ENCODE results near the gene PIEZO2.
"Not testable (repeated sequence)": the region's sequence is repeated elsewhere in the genome, so short reads cannot be mapped to it uniquely, and the experiment has no call there.

The PIEZO2 gene

GRCh38 chr18:10679557-10680270 is 469.7 kb downstream of the PIEZO2 start:
- no peak for ATAC-seq (replicated peaks)
- H3K4me1 Mint-ChIP-seq (ENCODE audit: low read depth in 2 of 2): no peaks in the 10 kb centered on the region
- H3K9me3 Mint-ChIP-seq: no peaks in the 10 kb centered on the region
- no peak for DNase-seq
- H3K4me3 Mint-ChIP-seq: no peak overlapping the region
- no peak overlapping the region for H3K27ac Mint-ChIP-seq
- peaks cover 3% of the 10 kb centered on the region for H3K36me3 Mint-ChIP-seq (ENCODE audit: insufficient read depth)
- peaks cover 0 to 26% of the 10 kb centered on the region in 2 donors for H3K27me3 Mint-ChIP-seq

- H3K27ac Mint-ChIP-seq: no peak overlapping the region
- no peak for ATAC-seq (replicated peaks)
- H3K27me3 Mint-ChIP-seq: peaks cover 9 to 25% of the 10 kb centered on the region in 2 donors
- DNase-seq: no peak
- H3K4me3 Mint-ChIP-seq: no peak overlapping the region
- H3K4me1 Mint-ChIP-seq (ENCODE audit: low read depth in 2 of 2): peaks cover 0 to 2% of the 10 kb centered on the region in 2 donors
- no peaks in the 10 kb centered on the region for H3K36me3 Mint-ChIP-seq (ENCODE audit: insufficient read depth)
- H3K9me3 Mint-ChIP-seq: no peaks in the 10 kb centered on the region
These were observed 477.9 kb downstream of the PIEZO2 start for GRCh38 chr18:10671441-10671840.

- Mint-ChIP-seq H3K36me3 (ENCODE audit: insufficient read depth) (no peaks in the 10 kb centered on the region), H3K4me3 (no peak overlapping the region), H3K27ac (peak overlapping the region in 1 of 2 donors; percentile 76), H3K9me3 (no peaks in the 10 kb centered on the region), H3K27me3 (peaks cover 9 to 21% of the 10 kb centered on the region in 2 donors), H3K4me1 (ENCODE audit: low read depth in 2 of 2) (peaks cover 0 to 2% of the 10 kb centered on the region in 2 donors)
- DNase-seq (no peak), ATAC-seq (replicated peaks) (no peak)
These were observed 478.5 kb downstream of the PIEZO2 start for GRCh38 chr18:10670856-10671255.

- Mint-ChIP-seq H3K27me3 (peaks cover 14 to 17% of the 10 kb centered on the region in 2 donors), H3K4me3 (no peak overlapping the region), H3K36me3 (ENCODE audit: insufficient read depth) (no peaks in the 10 kb centered on the region), H3K27ac (no peak overlapping the region), H3K4me1 (ENCODE audit: low read depth in 2 of 2) (peaks cover 0 to 2% of the 10 kb centered on the region in 2 donors), H3K9me3 (no peaks in the 10 kb centered on the region)
- ATAC-seq (replicated peaks) (no peak), DNase-seq (no peak)
These were observed 479.8 kb downstream of the PIEZO2 start for GRCh38 chr18:10669441-10670100.

- H3K9me3 Mint-ChIP-seq: no peaks in the 10 kb centered on the region
- H3K4me3 Mint-ChIP-seq: no peak overlapping the region
- DNase-seq (no peak), ATAC-seq (replicated peaks) (no peak)
- peaks cover 3% of the 10 kb centered on the region for H3K36me3 Mint-ChIP-seq (ENCODE audit: insufficient read depth)
- peaks cover 0 to 2% of the 10 kb centered on the region in 2 donors for H3K4me1 Mint-ChIP-seq (ENCODE audit: low read depth in 2 of 2)
- peaks cover 23 to 37% of the 10 kb centered on the region in 2 donors for H3K27me3 Mint-ChIP-seq
- no peak overlapping the region for H3K27ac Mint-ChIP-seq
These were observed 485.6 kb downstream of the PIEZO2 start for GRCh38 chr18:10663750-10664149.

- DNase-seq: no peak
- H3K36me3 Mint-ChIP-seq (ENCODE audit: insufficient read depth): peaks cover 3% of the 10 kb centered on the region
- no peak overlapping the region for H3K4me3 Mint-ChIP-seq
- no peaks in the 10 kb centered on the region for H3K4me1 Mint-ChIP-seq (ENCODE audit: low read depth in 2 of 2)
- no peak for ATAC-seq (replicated peaks)
- no peaks in the 10 kb centered on the region for H3K9me3 Mint-ChIP-seq
- H3K27me3 Mint-ChIP-seq: peaks cover 14 to 29% of the 10 kb centered on the region in 2 donors
- H3K27ac Mint-ChIP-seq: no peak overlapping the region
These were observed 488.1 kb downstream of the PIEZO2 start for GRCh38 chr18:10661317-10661716.

- ATAC-seq (replicated peaks): no peak
- H3K36me3 Mint-ChIP-seq (ENCODE audit: insufficient read depth): peaks cover 3% of the 10 kb centered on the region
- H3K27me3 Mint-ChIP-seq: peaks cover 14 to 29% of the 10 kb centered on the region in 2 donors
- DNase-seq: no peak
- no peaks in the 10 kb centered on the region for H3K4me1 Mint-ChIP-seq (ENCODE audit: low read depth in 2 of 2)
- H3K27ac Mint-ChIP-seq: no peak overlapping the region
- no peak overlapping the region for H3K4me3 Mint-ChIP-seq
- no peaks in the 10 kb centered on the region for H3K9me3 Mint-ChIP-seq
These were observed 489.0 kb downstream of the PIEZO2 start for GRCh38 chr18:10660179-10660884.

- Mint-ChIP-seq H3K36me3 (ENCODE audit: insufficient read depth) (peaks cover 3% of the 10 kb centered on the region), H3K9me3 (no peaks in the 10 kb centered on the region), H3K27ac (no peak overlapping the region), H3K4me1 (ENCODE audit: low read depth in 2 of 2) (no peaks in the 10 kb centered on the region), H3K27me3 (peaks cover 9 to 29% of the 10 kb centered on the region in 2 donors), H3K4me3 (no peak overlapping the region)
- no peak for DNase-seq
- no peak for ATAC-seq (replicated peaks)
These were observed 489.8 kb downstream of the PIEZO2 start for GRCh38 chr18:10659594-10659993.

- no peak for DNase-seq
- peaks cover 3% of the 10 kb centered on the region for H3K36me3 Mint-ChIP-seq (ENCODE audit: insufficient read depth)
- no peaks in the 10 kb centered on the region for H3K4me1 Mint-ChIP-seq (ENCODE audit: low read depth in 2 of 2)
- H3K27ac Mint-ChIP-seq: no peak overlapping the region
- no peak overlapping the region for H3K4me3 Mint-ChIP-seq
- no peaks in the 10 kb centered on the region for H3K9me3 Mint-ChIP-seq
- ATAC-seq (replicated peaks): no peak
- peaks cover 6 to 29% of the 10 kb centered on the region in 2 donors for H3K27me3 Mint-ChIP-seq
These were observed 490.4 kb downstream of the PIEZO2 start for GRCh38 chr18:10659000-10659399.

- not testable (repeated sequence) for H3K27ac Mint-ChIP-seq; ATAC-seq (replicated peaks); H3K4me1 Mint-ChIP-seq (ENCODE audit: low read depth in 2 of 2); H3K9me3 Mint-ChIP-seq; DNase-seq; H3K4me3 Mint-ChIP-seq; H3K36me3 Mint-ChIP-seq (ENCODE audit: insufficient read depth)
- peaks cover 0 to 25% of the 10 kb centered on the region in 2 donors for H3K27me3 Mint-ChIP-seq
These were observed 505.4 kb downstream of the PIEZO2 start for GRCh38 chr18:10644003-10644402.

- not testable (repeated sequence) for DNase-seq; H3K4me3 Mint-ChIP-seq; ATAC-seq (replicated peaks); H3K9me3 Mint-ChIP-seq; H3K36me3 Mint-ChIP-seq (ENCODE audit: insufficient read depth); H3K27ac Mint-ChIP-seq; H3K4me1 Mint-ChIP-seq (ENCODE audit: low read depth in 2 of 2)
- H3K27me3 Mint-ChIP-seq: peaks cover 0 to 15% of the 10 kb centered on the region in 2 donors
These were observed 506.3 kb downstream of the PIEZO2 start for GRCh38 chr18:10642915-10643524.

- H3K36me3 Mint-ChIP-seq (ENCODE audit: insufficient read depth); DNase-seq; H3K4me3 Mint-ChIP-seq; H3K4me1 Mint-ChIP-seq (ENCODE audit: low read depth in 2 of 2); ATAC-seq (replicated peaks); H3K27me3 Mint-ChIP-seq; H3K9me3 Mint-ChIP-seq; H3K27ac Mint-ChIP-seq: not testable (repeated sequence)
These were observed 510.9 kb downstream of the PIEZO2 start for GRCh38 chr18:10638539-10638885.

- not testable (repeated sequence) for H3K9me3 Mint-ChIP-seq; H3K27ac Mint-ChIP-seq; H3K4me1 Mint-ChIP-seq (ENCODE audit: low read depth in 2 of 2); ATAC-seq (replicated peaks); H3K4me3 Mint-ChIP-seq; DNase-seq; H3K36me3 Mint-ChIP-seq (ENCODE audit: insufficient read depth); H3K27me3 Mint-ChIP-seq
These were observed 511.4 kb downstream of the PIEZO2 start for GRCh38 chr18:10637858-10638538.
